Erythroblast (primary cell): ENCODE data around the gene RPH3AL.

Source experiments
- GATA1 ChIP-seq: IDR thresholded peaks from 2 replicates; pipeline ENCODE4 v1.6.1; 2011; ENCODE audit warnings: low read depth, mild to moderate bottlenecking, control low read depth, low read length, moderate library complexity
- POLR2A ChIP-seq: IDR thresholded peaks from 2 replicates; pipeline ENCODE4 v1.6.1; 2011; ENCODE audit warnings: mild to moderate bottlenecking, low read length

GRCh38 chr17:235831-236640 lies 116.6 kb downstream of the RPH3AL start:
- TF ChIP-seq POLR2A, result no peak
- TF ChIP-seq GATA1, result no peak
